PC-3 (cell line): ENCODE measurements around the gene BLTP2. TPM values are rescaled to one million over a fixed set of nuclear protein-coding genes. Genes with fewer than 3 reads are reported as not detected.

Source experiments
- ATAC-seq: fragments of 200-7000 bp; cut with Tn5 transposase; 2 replicates; pipeline ENCODE4 v1.9.1; 2020; ENCODE audit warnings: mild to moderate bottlenecking, moderate library complexity
- BruUV-seq: library from RNA; stranded (reverse); fragments of 400-500 nt; replicated peaks from 2 replicates; lab custom pipeline; 2021; lab: Mats Ljungman, UMichigan
- CTCF ChIA-PET: fragments of 300-600 bp; sonication (Branson Sonifier 250); formaldehyde crosslinking; loops from one replicate; lab custom pipeline; 2022; ENCODE audit warnings: antibody characterized with exemption; lab: Charles Lee
- POLR2A ChIA-PET: fragments of 300-600 bp; sonication (Branson Sonifier 250); formaldehyde crosslinking; loops from one replicate; lab custom pipeline; 2022; ENCODE audit warnings: antibody characterized with exemption; ENCODE audit not compliant: unreplicated experiment; lab: Charles Lee
- DNase-seq: peaks from one replicate; pipeline ENCODE4 v3.0.0-alpha.2; 2015
- H2AFZ ChIP-seq: fragments of 300-600 bp; sonication (generic); 2 replicates; pipeline ENCODE4 v1.6.0; 2016; ENCODE audit warnings: antibody characterized with exemption, low read length
- H3F3A ChIP-seq: fragments of 300-600 bp; sonication (generic); one replicate; pipeline ENCODE4 v1.6.0; 2017; ENCODE audit warnings: antibody characterized with exemption, low read length, control low read depth, mild to moderate bottlenecking; ENCODE audit not compliant: unreplicated experiment
- H3K27ac ChIP-seq: fragments of 300-600 bp; sonication (generic); 2 replicates; pipeline ENCODE4 v1.5.1; 2016; ENCODE audit warnings: mild to moderate bottlenecking, low read length
- H3K27me3 ChIP-seq: fragments of 300-600 bp; sonication (generic); 2 replicates; pipeline ENCODE4 v1.6.1; 2016; ENCODE audit warnings: low read length, mixed read lengths
- H3K36me3 ChIP-seq: fragments of 300-600 bp; sonication (generic); 2 replicates; pipeline ENCODE4 v1.6.1; 2016; ENCODE audit warnings: low read depth, mixed run types, low read length, mixed read lengths
- H3K4me1 ChIP-seq: fragments of 300-600 bp; sonication (generic); 2 replicates; pipeline ENCODE4 v1.5.1; 2016; ENCODE audit warnings: low read length; ENCODE audit not compliant: insufficient read depth
- H3K4me2 ChIP-seq: fragments of 300-600 bp; sonication (generic); 2 replicates; pipeline ENCODE4 v1.6.0; 2016; ENCODE audit warnings: low read length
- H3K4me3 ChIP-seq: fragments of 300-600 bp; sonication (generic); 2 replicates; pipeline ENCODE4 v1.5.1; 2016; ENCODE audit warnings: mild to moderate bottlenecking, low read length, mixed read lengths
- H3K79me2 ChIP-seq: fragments of 300-600 bp; sonication (generic); 2 replicates; pipeline ENCODE4 v1.6.1; 2017; ENCODE audit warnings: low read length, mixed read lengths
- H3K9ac ChIP-seq: fragments of 300-600 bp; sonication (generic); 2 replicates; pipeline ENCODE4 v1.6.0; 2016; ENCODE audit warnings: mild to moderate bottlenecking, low read length
- H3K9me2 ChIP-seq: fragments of 300-600 bp; sonication (generic); replicated peaks from 2 replicates; pipeline ENCODE4 v1.6.1; 2016; ENCODE audit warnings: mixed run types, low read length, mixed read lengths
- H3K9me3 ChIP-seq: fragments of 300-600 bp; sonication (generic); 2 replicates; pipeline ENCODE4 v1.6.1; 2016; ENCODE audit warnings: low read length, mixed read lengths
- H4K20me1 ChIP-seq: fragments of 300-600 bp; sonication (generic); 2 replicates; pipeline ENCODE4 v1.6.1; 2016; ENCODE audit warnings: low read length, mixed read lengths
- CTCF ChIP-seq: fragments of 300-600 bp; sonication (generic); conservative IDR thresholded peaks from 2 replicates; pipeline ENCODE4 v1.5.1; 2017; ENCODE audit warnings: antibody characterized with exemption, low read depth, mild to moderate bottlenecking, low read length
- EZH2 ChIP-seq: fragments of 300-600 bp; sonication (generic); IDR thresholded peaks from one replicate; pipeline ENCODE4 v1.6.1; 2017; ENCODE audit warnings: antibody characterized with exemption, mild to moderate bottlenecking, low read length; ENCODE audit not compliant: unreplicated experiment
- EZH2phosphoT487 ChIP-seq: fragments of 300-600 bp; sonication (generic); IDR thresholded peaks from 2 replicates; pipeline ENCODE4 v1.6.1; 2018; ENCODE audit warnings: mild to moderate bottlenecking, antibody characterized with exemption, low read length, borderline replicate concordance
- intact Hi-C: fragments of 100-400 bp; cut with micrococcal nuclease; formaldehyde crosslinking; loops from 2 replicates; pipeline ENCODE4 v1.9.0; 2023
- total RNA-seq: library from RNA; depleted of rRNA; stranded (reverse); fragments of >200 nt; gene quantifications from 2 replicates; pipeline ENCODE4 v1.2.3, GENCODE V29; 2014

The BLTP2 gene
- total RNA-seq, 1 experiment from 2014 or later: 103 TPM

- peak; percentile 80 for DNase-seq
- H4K20me1 ChIP-seq: no peaks in the 10 kb centered on the region
- peak overlapping the region; percentile 98 for H2AFZ ChIP-seq
- H3K27ac ChIP-seq: peak overlapping the region; percentile 98
- no peaks in the 10 kb centered on the region for H3K9me2 ChIP-seq
- TSS peak; percentile 83 for BruUV-seq
- no peaks in the 10 kb centered on the region for H3K36me3 ChIP-seq
- no peak for TF ChIP-seq CTCF
- no peak for TF ChIP-seq EZH2phosphoT487
- TF ChIP-seq EZH2: no peak
- H3K4me3 ChIP-seq: peak overlapping the region; percentile 98
- POLR2A ChIA-PET: interaction anchor here (0.6 kb wide), 1 partner anchor 111 kb away, joined by 5 read pairs; no protein-coding TSS in a partner anchor
- CTCF ChIA-PET: no interaction called here
- peaks cover 9% of the 10 kb centered on the region for H3F3A ChIP-seq
- ATAC-seq: peak; percentile 77
- H3K9ac ChIP-seq: peak overlapping the region; percentile 91
- peaks cover 18% of the 10 kb centered on the region for H3K79me2 ChIP-seq
- intact Hi-C loops: no loop called here
- H3K4me1 ChIP-seq: peaks cover 8% of the 10 kb centered on the region; the same call in 1 of the 2 replicates
- peak overlapping the region; percentile 99 for H3K4me2 ChIP-seq
- no peaks in the 10 kb centered on the region for H3K9me3 ChIP-seq
- no peaks in the 10 kb centered on the region for H3K27me3 ChIP-seq
These were observed 45.4 kb downstream of the BLTP2 start for GRCh38 chr17:28599311-28600184.

- no TSS peak for BruUV-seq
- Histone ChIP-seq H3F3A (peaks cover 9% of the 10 kb centered on the region), H3K4me2 (peak within 1 kb of the TSS; percentile 99), H3K9me3 (no peaks in the 10 kb centered on the region), H3K4me3 (peak within 1 kb of the TSS; percentile 98), H3K27me3 (no peaks in the 10 kb centered on the region), H3K9ac (peak within 1 kb of the TSS; percentile 91), H4K20me1 (no peaks in the 10 kb centered on the region), H3K9me2 (no peaks in the 10 kb centered on the region), H2AFZ (peak within 1 kb of the TSS; percentile 98), H3K27ac (peak within 1 kb of the TSS; percentile 98), H3K36me3 (no peaks in the 10 kb centered on the region), H3K79me2 (peaks cover 21% of the 10 kb centered on the region), H3K4me1 (peaks cover 8% of the 10 kb centered on the region; the same call in 1 of the 2 replicates)
- DNase-seq (peak; percentile 90), ATAC-seq (peak; percentile 80)
- POLR2A ChIA-PET: no interaction called here
- TF ChIP-seq EZH2phosphoT487: no peak
- no peak for TF ChIP-seq CTCF
- TF ChIP-seq EZH2: no peak
- CTCF ChIA-PET: no interaction called here
- intact Hi-C loops: no loop called here
These were observed 46.1 kb downstream of the BLTP2 start, which contains the start of gene SPAG5 for GRCh38 chr17:28598799-28599310. Gene SPAG5 (minus strand): TSS chr17:28599025. CDS start chr17:28598946, 79 bp downstream.
